BE2C (cell line): Measurements from ENCODE around the gene SRGAP1.

Experiments used
- DNase-seq: peaks from one replicate; pipeline ENCODE4 v3.0.0-alpha.2; 2020
- H3K27me3 ChIP-seq: fragments of 250-450 bp; sonication (Bioruptor Pico); 2 replicates; pipeline ENCODE4 v1.5.1; 2020; ENCODE audit warnings: mild to moderate bottlenecking
- H3K36me3 ChIP-seq: fragments of 250-450 bp; sonication (Bioruptor Pico); 2 replicates; pipeline ENCODE4 v1.5.1; 2020; ENCODE audit warnings: mild to moderate bottlenecking
- H3K4me1 ChIP-seq: fragments of 250-450 bp; sonication (Bioruptor Pico); 2 replicates; pipeline ENCODE4 v1.5.1; 2020
- H3K4me3 ChIP-seq: 2 replicates; pipeline ENCODE4 v1.5.1; 2011; ENCODE audit warnings: low read depth, low read length
- H3K9me3 ChIP-seq: fragments of 250-450 bp; sonication (Bioruptor Pico); 2 replicates; pipeline ENCODE4 v1.5.1; 2020
- TF ChIP-seq, protein P1 (sequence below): IDR thresholded peaks from 2 replicates; pipeline ENCODE4 v1.5.1; 2012; ENCODE audit warnings: mild to moderate bottlenecking, low read depth, low read length

SRGAP1 gene

DNA sequence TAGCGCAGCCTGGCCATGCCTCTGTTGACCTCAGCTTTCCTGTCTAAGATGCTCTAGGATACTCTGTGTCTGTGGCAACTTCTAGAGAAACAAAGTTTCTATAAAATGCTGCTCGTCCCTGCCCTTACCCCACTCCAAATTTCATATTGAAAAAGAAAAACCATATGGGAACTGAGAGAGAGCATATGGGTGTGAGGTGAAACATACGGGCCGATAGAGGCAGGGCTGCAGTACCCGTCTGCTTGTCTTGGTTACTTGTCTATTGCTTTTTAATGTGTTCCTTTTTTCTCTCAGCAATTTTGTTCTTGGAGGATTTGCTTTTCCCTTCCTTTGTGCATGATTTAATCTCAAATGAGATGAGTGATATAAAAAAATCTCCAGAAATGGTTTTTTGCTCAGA, 113.0 kb downstream of the SRGAP1 start:
- H3K36me3 ChIP-seq, result no peaks in the 10 kb centered on the region
- H3K4me3 ChIP-seq, result no peak overlapping the region
- H3K9me3 ChIP-seq, result no peaks in the 10 kb centered on the region
- H3K4me1 ChIP-seq, result peaks cover 35% of the 10 kb centered on the region
- no peak for DNase-seq
- TF ChIP-seq, protein P1, sequence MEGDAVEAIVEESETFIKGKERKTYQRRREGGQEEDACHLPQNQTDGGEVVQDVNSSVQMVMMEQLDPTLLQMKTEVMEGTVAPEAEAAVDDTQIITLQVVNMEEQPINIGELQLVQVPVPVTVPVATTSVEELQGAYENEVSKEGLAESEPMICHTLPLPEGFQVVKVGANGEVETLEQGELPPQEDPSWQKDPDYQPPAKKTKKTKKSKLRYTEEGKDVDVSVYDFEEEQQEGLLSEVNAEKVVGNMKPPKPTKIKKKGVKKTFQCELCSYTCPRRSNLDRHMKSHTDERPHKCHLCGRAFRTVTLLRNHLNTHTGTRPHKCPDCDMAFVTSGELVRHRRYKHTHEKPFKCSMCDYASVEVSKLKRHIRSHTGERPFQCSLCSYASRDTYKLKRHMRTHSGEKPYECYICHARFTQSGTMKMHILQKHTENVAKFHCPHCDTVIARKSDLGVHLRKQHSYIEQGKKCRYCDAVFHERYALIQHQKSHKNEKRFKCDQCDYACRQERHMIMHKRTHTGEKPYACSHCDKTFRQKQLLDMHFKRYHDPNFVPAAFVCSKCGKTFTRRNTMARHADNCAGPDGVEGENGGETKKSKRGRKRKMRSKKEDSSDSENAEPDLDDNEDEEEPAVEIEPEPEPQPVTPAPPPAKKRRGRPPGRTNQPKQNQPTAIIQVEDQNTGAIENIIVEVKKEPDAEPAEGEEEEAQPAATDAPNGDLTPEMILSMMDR, result no peak
- no peaks in the 10 kb centered on the region for H3K27me3 ChIP-seq

DNA sequence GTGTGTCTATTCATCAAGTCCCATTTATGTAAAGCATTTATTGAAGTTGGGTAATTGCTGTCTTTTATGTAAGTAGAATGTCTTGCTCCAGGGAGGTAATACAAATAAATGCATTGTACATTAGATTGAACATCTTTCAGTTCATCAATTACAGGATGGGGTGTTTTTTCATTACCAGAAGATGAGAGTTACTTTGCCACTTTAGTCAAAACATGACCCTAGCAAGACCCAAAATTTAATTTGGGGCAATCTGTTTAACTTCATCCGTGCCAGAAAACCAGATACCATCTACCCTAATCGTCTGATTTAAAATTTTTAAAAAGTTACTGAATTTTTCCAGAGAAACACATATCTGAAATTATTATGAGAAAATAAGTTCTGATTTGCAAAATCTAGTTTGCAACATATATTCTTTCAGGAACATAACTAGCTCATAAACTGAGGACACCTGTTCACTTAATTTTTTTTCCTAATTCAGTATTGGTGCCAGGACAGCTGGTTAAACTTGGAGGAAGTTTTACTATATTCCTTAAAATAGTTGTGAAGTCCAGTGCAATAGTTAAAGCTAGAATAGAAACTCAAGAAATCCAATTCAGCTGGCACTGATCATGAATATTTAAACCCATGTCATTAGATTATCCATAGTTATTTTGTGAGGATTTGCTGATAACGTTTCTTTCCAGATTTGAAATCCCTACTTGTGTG, 114.5 kb downstream of the SRGAP1 start:
- Histone ChIP-seq H3K36me3 (no peaks in the 10 kb centered on the region), H3K27me3 (no peaks in the 10 kb centered on the region), H3K4me1 (peaks cover 30% of the 10 kb centered on the region), H3K9me3 (no peaks in the 10 kb centered on the region), H3K4me3 (no peak overlapping the region)
- no peak for DNase-seq
- TF ChIP-seq, protein P1, result no peak

DNA sequence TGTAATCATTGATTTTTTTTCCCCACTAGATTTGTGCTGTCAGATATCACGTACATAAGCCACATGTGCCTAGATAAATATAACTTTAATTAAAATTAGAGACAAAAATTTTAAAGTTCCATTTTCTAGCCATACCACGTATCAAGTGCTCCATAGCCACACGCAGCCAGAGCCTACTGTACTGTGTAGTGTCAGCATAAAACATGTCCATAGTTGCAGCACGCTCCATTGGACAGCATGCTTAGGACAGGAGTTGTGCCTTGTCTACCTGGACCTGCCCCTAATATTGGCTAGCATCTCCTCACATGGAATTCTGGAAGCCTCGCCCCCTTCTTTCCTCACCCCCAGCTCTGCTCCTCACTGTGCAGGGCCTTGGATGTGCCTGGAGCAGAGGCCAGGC, 116.5 kb downstream of the SRGAP1 start:
- DNase-seq, result no peak
- Histone ChIP-seq H3K36me3 (no peaks in the 10 kb centered on the region), H3K4me3 (no peak overlapping the region), H3K9me3 (no peaks in the 10 kb centered on the region), H3K4me1 (peaks cover 30% of the 10 kb centered on the region), H3K27me3 (no peaks in the 10 kb centered on the region)
- TF ChIP-seq, protein P1, result no peak

DNA sequence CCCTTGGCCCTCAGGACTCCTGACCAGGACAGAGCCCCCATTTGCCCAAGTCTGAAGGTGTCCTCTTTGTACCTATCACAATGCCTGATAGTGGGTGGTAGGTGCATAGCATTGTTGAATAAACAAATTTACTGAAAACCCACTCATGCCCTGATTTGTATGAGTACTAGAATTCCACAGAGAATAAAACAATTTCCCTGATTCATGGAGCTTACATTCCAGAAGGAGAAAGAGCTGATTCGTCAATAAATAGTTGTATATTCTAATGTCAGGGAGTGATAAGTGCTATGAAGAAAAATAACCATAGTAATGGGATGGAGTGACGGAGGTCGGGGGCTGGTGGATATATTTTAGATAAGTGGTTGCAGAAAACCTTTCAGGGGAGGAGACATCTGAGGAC, 117.0 kb downstream of the SRGAP1 start:
- Histone ChIP-seq H3K27me3 (no peaks in the 10 kb centered on the region), H3K9me3 (no peaks in the 10 kb centered on the region), H3K4me1 (peaks cover 30% of the 10 kb centered on the region), H3K36me3 (no peaks in the 10 kb centered on the region), H3K4me3 (no peak overlapping the region)
- DNase-seq, result no peak
- TF ChIP-seq, protein P1, result no peak

DNA sequence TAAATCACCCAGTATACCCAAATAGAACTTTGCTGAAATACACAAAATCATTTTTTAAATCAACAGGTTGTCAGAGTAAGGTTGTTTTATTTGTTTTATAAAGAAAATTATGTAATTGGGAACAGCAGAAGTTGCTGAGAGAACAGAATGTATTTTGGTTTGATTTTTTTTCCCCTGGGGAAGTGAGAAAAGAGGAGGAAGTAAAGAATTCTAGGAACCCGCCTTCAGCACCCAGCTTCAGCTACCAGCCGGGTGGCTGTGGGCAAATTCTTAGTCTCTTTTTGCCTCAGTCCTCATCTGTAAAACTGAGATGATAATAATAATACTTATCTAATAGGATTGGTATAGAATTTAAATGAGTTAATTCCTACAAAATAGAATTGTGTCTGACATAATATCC, 119.4 kb downstream of the SRGAP1 start:
- H3K4me1 ChIP-seq, result peaks cover 23% of the 10 kb centered on the region
- TF ChIP-seq, protein P1, result no peak
- H3K27me3 ChIP-seq, result no peaks in the 10 kb centered on the region
- no peaks in the 10 kb centered on the region for H3K36me3 ChIP-seq
- H3K4me3 ChIP-seq, result no peak overlapping the region
- H3K9me3 ChIP-seq, result no peaks in the 10 kb centered on the region
- DNase-seq, result no peak

DNA sequence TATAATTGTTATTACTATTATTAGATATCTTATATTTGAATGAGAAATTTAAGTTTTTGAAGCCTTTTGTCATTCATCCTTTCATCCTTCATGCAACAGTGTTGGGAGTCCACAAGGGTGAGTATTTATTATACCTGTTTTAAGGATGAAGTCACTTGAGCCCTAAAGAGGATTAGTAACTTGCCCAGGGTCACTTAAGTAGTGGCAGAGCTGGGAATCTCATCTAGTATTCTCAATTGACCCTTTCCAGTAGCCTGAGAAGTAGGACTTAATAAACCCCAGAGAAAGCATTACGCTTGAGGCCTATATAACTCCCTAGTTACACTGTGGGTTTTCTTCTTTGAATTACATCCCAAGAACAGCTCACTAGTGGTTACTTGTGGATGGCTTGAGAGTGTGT, 119.8 kb downstream of the SRGAP1 start:
- no peak for DNase-seq
- peaks cover 18% of the 10 kb centered on the region for H3K4me1 ChIP-seq
- H3K4me3 ChIP-seq, result no peak overlapping the region
- no peaks in the 10 kb centered on the region for H3K9me3 ChIP-seq
- TF ChIP-seq, protein P1, result no peak
- H3K36me3 ChIP-seq, result no peaks in the 10 kb centered on the region
- H3K27me3 ChIP-seq, result no peaks in the 10 kb centered on the region
